Cardiac fibroblast (primary cell): Measurements from ENCODE around the gene USP15.

Experiments used
- DNase-seq, 2 donors: peaks; one replicate each; pipeline versions ENCODE4 v3.0.0 to v3.0.0-alpha.2; 2010; ENCODE audit warnings: low read depth in 2 of 2
- H3K4me3 ChIP-seq, 2 donors: replicated peaks in 1 of 2; 1 replicate in 1 of 2; 2 replicates in 1 of 2; pipeline ENCODE4 v1.5.1; 2011; ENCODE audit warnings: low read depth in 2 of 2, low read length in 2 of 2, mild to moderate bottlenecking in 2 of 2, moderate library complexity in 1 of 2
- TF ChIP-seq, protein P1 (sequence below): IDR thresholded peaks from one replicate; pipeline ENCODE4 v1.5.1; 2011; ENCODE audit warnings: low read depth, mild to moderate bottlenecking, low read length, inconsistent platforms

The USP15 gene

DNA sequence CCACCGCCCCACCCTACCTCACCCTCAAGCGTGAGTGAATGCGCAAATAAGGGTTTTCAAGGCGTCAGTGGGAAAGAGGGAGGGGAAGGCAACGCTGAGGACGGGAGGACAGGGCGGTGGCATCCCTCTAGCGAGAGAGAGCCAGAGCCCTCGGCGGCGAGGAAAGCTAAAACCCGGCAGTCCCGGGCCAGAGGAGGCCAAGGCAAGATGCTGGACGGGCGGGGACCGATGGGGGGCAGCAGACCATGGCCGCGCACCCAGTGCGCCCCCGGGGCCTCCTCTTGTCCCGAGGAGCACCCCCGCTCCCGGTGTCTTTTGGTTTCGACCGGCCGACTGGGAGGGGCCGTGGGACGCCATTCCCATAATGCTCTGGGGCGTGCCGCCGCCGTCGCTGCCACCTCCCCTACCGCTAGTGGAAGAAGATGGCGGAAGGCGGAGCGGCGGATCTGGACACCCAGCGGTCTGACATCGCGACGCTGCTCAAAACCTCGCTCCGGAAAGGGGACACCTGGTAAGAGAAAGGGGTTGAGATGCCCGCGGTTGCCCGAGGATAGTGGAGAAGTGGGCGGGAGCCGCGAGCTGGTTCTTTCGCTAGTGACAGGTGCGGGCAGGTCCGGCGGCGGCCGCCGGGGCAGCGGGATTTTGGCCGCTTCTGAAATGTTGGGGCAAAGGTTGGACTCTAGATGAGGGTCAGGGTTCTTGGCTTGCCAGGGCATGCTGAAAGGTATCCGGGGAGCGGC lies at the start of gene USP15:
TSS of gene USP15 (plus strand) at position 412 of the 740 bp plus-strand sequence. CDS start at position 423, 11 bp downstream.
- DNase-seq = peak; percentile 98 to 99
- H3K4me3 ChIP-seq = peak within 1 kb of the TSS; percentile 86 to 98
- TF ChIP-seq, protein P1, sequence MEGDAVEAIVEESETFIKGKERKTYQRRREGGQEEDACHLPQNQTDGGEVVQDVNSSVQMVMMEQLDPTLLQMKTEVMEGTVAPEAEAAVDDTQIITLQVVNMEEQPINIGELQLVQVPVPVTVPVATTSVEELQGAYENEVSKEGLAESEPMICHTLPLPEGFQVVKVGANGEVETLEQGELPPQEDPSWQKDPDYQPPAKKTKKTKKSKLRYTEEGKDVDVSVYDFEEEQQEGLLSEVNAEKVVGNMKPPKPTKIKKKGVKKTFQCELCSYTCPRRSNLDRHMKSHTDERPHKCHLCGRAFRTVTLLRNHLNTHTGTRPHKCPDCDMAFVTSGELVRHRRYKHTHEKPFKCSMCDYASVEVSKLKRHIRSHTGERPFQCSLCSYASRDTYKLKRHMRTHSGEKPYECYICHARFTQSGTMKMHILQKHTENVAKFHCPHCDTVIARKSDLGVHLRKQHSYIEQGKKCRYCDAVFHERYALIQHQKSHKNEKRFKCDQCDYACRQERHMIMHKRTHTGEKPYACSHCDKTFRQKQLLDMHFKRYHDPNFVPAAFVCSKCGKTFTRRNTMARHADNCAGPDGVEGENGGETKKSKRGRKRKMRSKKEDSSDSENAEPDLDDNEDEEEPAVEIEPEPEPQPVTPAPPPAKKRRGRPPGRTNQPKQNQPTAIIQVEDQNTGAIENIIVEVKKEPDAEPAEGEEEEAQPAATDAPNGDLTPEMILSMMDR = peak; percentile 83

DNA sequence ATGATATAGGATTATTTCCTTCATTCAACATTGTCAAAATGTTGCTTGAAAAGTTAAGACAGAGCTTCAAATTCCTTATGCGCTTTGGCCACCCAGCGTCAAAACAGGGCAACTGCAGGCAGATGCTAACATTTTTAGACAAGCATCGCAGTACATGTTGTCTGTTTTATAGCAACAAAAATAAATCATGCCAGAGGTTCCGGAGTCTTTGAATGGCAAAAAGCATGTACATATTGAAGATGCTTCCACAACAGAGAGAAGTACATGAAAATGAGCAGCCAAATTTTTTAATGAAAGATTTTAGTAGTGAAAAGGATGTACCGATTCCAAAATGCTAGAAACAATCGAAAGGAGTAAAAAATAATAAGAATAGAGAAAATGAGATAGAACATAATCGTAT lies 49.8 kb upstream of the USP15 start:
- peak; percentile 64 to 74 for DNase-seq
- no peak overlapping the region for H3K4me3 ChIP-seq
- TF ChIP-seq, protein P1 = peak; percentile 94

DNA sequence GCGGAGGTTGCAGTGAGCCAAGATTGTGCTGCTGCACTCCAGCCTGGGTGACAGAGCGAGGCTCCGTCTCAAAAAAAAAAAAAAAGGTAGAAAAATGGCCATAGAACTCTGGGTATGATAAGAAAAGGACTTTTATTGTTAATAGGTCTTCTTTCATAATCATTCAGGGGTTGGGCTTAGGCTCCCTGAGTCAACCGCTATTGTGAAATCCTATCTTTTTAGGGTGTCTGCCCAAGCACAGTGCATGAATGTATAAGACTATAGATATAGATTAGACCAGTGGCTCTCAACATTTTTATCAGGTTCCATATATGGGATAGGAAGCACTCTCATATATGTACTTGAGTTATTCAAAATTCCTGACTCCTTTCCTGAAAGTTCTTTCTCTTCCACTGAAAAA lies 48.7 kb upstream of the USP15 start:
- TF ChIP-seq, protein P1 = no peak
- DNase-seq = peak; percentile 22
- H3K4me3 ChIP-seq = no peak overlapping the region

DNA sequence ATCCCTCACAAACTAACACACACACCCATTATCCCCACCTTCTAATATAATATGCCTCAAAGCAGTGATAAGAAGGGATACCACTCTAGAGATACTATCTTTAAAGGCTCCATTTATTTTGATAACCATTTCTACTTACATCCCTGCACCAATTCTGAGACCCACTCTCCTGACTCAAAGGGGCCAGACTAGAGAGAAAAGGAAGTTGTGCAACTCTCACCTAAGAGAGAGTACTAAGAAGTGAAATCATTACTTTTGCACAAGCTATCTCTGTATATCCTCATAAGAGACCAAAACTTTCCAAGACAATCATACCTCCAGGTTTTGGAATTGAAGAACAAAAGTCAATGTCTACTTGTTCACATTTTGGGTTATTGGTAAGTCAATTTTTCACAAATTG lies 45.4 kb upstream of the USP15 start:
- peak in 1 of 2 donors; percentile 7 for DNase-seq
- TF ChIP-seq, protein P1 = no peak
- H3K4me3 ChIP-seq = no peak overlapping the region

DNA sequence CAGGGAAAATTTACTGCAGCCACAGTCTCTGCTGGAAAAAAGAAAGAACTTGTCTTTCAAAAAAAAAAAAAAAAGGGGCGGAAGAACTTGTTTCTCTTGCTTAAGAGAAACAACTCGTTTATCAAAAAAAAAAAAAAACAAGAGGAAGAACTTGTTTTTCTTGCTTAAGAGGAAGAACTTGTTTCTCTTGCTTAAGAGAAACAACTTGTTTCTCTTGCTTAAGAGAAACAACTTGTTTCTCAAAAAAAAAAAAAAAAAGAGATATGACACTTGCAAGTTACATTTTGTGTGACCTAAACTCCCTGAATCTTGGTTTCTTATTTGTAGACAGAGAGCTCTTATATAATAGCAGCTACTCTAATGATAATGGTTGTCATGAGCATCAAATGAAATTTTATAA lies 44.7 kb upstream of the USP15 start:
- no peak overlapping the region for H3K4me3 ChIP-seq
- peak; percentile 1 to 47 for DNase-seq
- TF ChIP-seq, protein P1 = no peak

DNA sequence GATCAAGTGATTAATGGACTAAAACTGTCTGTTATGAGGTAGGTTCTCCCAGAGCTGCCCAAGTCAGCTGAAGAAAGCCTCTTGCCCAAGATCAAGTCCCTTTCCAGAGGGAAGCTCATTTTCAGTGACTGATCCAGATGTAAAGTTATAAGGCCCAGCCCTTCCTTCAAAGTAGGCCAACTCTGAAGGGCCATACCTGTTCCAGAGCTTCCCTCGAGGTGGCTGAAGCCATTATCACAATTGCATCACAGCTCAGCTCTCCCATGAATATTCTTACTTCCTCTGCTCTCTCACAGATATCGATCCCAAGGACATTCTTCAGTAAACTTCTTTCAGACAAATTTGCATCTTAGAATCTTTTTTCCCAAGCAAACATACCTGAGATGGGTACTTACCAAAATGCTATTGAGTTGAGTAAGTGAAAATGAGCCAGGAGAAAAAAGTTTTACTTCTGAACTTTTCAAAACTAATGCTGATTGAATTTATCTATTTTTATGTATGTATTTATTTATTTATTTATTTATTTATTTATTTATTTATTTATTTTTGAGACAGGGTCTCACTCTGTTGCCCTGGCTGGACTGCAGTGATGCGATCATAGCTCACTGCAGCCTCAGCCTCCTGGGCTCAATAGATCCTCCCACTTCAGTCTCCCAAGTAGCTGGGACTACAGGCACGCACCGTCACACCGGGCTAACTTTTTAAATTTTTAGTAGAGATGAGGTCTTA lies 42.6 kb upstream of the USP15 start:
- no peak overlapping the region for H3K4me3 ChIP-seq
- DNase-seq = no peak
- TF ChIP-seq, protein P1 = no peak
